ENCODE data around the gene ATP1A1.

DNA sequence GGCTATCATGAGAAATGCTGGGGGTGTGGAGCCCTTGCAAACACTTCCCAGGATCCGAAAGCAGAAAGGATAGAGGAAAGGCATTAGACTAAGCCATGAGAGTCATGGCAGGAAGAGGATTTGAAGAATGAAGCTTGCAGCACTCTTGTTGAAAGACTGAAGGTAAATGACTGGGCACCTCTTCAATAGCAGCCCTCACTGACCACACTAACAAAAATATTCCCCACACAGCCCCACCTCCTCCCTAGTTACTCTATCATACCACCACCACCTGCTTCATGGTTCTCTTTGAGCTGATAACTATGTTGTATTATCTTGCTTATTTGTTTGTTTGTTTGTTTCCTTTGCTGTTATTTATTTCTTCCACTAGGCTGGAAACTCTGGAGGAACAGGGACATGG lies 13.2 kb upstream of the ATP1A1 start:
- no peak for TF ChIP-seq EZH2 (optimal IDR thresholded peaks at IDR 0.05; ENCODE audit: low read depth, low read length)
- TF ChIP-seq CTCF (IDR thresholded peaks at IDR 0.05; ENCODE audit: low read length): no peak

Data from MM.1S (cell line).